GM12878 (cell line): ENCODE data around the gene RORC. TPM values are rescaled to one million over a fixed set of nuclear protein-coding genes. Genes with fewer than 3 reads are reported as not detected.
"Not testable (repeated sequence)": the region's sequence is repeated elsewhere in the genome, so short reads cannot be mapped to it uniquely, and the experiment has no call there.

Source experiments
- ATAC-seq: fragments of 200-7000 bp; cut with Tn5 transposase; 3 replicates; pipeline ENCODE4 v1.9.1; 2020; ENCODE audit warnings: mild to moderate bottlenecking, moderate library complexity
- BruUV-seq: library from RNA; stranded (reverse); fragments of 400-500 nt; replicated peaks from 2 replicates; lab custom pipeline; 2021; lab: Mats Ljungman, UMichigan
- CTCF ChIA-PET: fragments of 300-600 bp; sonication (Branson Sonifier 250); formaldehyde crosslinking; extraction: SDS; loops from one replicate; lab custom pipeline; 2021; ENCODE audit warnings: inconsistent platforms; lab: Yijun Ruan, JAX
- POLR2A ChIA-PET: fragments of 350-600 bp; formaldehyde crosslinking; extraction: SDS; loops from one replicate; lab custom pipeline; 2021; ENCODE audit warnings: inconsistent platforms; lab: Charles Lee
- RAD21 ChIA-PET: fragments of 300-600 bp; sonication (Branson Sonifier 250); formaldehyde crosslinking; loops from one replicate; lab custom pipeline; 2023; ENCODE audit warnings: antibody characterized with exemption; ENCODE audit not compliant: unreplicated experiment; lab: Charles Lee
- SMC1A ChIA-PET: fragments of 300-600 bp; sonication (Branson Sonifier 250); formaldehyde crosslinking; loops from one replicate; lab custom pipeline; 2023; ENCODE audit not compliant: unreplicated experiment, uncharacterized antibody; lab: Charles Lee
- DNase-seq: peaks from one replicate; pipeline ENCODE4 v3.0.0-alpha.2; 2011; ENCODE audit warnings: low read depth, low spot score
- FAIRE-seq: peaks from 3 replicates; lab custom pipeline; 2011; peaks lifted over from hg19 to GRCh38; lab: Jason Lieb, UNC
- H2AFZ ChIP-seq: 2 replicates; pipeline ENCODE4 v1.6.0; 2011; ENCODE audit warnings: low read depth, low read length, control low read depth; ENCODE audit not compliant: control insufficient read depth
- H3K27ac ChIP-seq: 2 replicates; pipeline ENCODE4 v1.5.1; 2011; ENCODE audit warnings: control low read depth; ENCODE audit not compliant: control insufficient read depth, insufficient read depth
- H3K27me3 ChIP-seq, 2 experiments: replicated peaks in 1 of 2; 2 replicates each; pipeline versions ENCODE4 v1.6.0 to v1.6.1; 2011; ENCODE audit warnings: low read length in 1 of 2; ENCODE audit not compliant: control insufficient read depth in 2 of 2, insufficient read depth in 2 of 2
- H3K36me3 ChIP-seq, 2 experiments: 2 replicates each; pipeline ENCODE4 v1.5.1; 2011; ENCODE audit warnings: low read length in 1 of 2; ENCODE audit not compliant: control insufficient read depth in 2 of 2, insufficient read depth in 2 of 2
- H3K4me1 ChIP-seq: 2 replicates; pipeline ENCODE4 v1.6.1; 2011; ENCODE audit warnings: mild to moderate bottlenecking, low read length, moderate library complexity, mixed read lengths; ENCODE audit not compliant: control insufficient read depth, insufficient read depth
- H3K4me2 ChIP-seq: 2 replicates; pipeline ENCODE4 v1.6.0; 2011; ENCODE audit warnings: control low read depth; ENCODE audit not compliant: control insufficient read depth, insufficient read depth
- H3K4me3 ChIP-seq: fragments of 200-600 bp; sonication (generic); 2 replicates; pipeline ENCODE4 v1.5.1; 2016
- H3K79me2 ChIP-seq: 2 replicates; pipeline ENCODE4 v1.6.0; 2011; ENCODE audit warnings: low read length; ENCODE audit not compliant: control insufficient read depth, insufficient read depth
- H3K9ac ChIP-seq: 2 replicates; pipeline ENCODE4 v1.8.0; 2011; ENCODE audit warnings: low read length, control low read depth, mixed read lengths; ENCODE audit not compliant: control insufficient read depth, insufficient read depth
- H3K9me3 ChIP-seq: replicated peaks from 3 replicates; pipeline ENCODE4 v1.5.1; 2011; ENCODE audit warnings: mild to moderate bottlenecking, low read length; ENCODE audit not compliant: control insufficient read depth, insufficient read depth
- H4K20me1 ChIP-seq: 2 replicates; pipeline ENCODE4 v1.6.0; 2011; ENCODE audit not compliant: control insufficient read depth, insufficient read depth
- CREB1 ChIP-seq: IDR thresholded peaks from 2 replicates; pipeline ENCODE4 v1.6.1; 2012; ENCODE audit warnings: low read depth, mild to moderate bottlenecking, inconsistent platforms
- IRF4 ChIP-seq: IDR thresholded peaks from 2 replicates; pipeline ENCODE4 v1.6.1; 2011; ENCODE audit warnings: low read depth, low read length
- ZBTB11 ChIP-seq: fragments of 450-650 bp; formaldehyde crosslinking; IDR thresholded peaks from 2 replicates; pipeline ENCODE4 v1.5.0; 2022; ENCODE audit warnings: mild to moderate bottlenecking, missing genetic modification characterization
- ZSCAN29 ChIP-seq: fragments of 450-650 bp; IDR thresholded peaks from 2 replicates; pipeline ENCODE4 v1.6.1; 2017; ENCODE audit warnings: mild to moderate bottlenecking, moderate library complexity
- WGBS: methylation state at CpG from one replicate; pipeline ENCODE4 v1.1.6; 2016; ENCODE audit warnings: low lambda C conversion rate; ENCODE audit not compliant: insufficient replicate concordance, insufficient coverage; ENCODE audit errors: missing lambda C conversion rate; 5-methylcytosine and 5-hydroxymethylcytosine counted together
- in situ Hi-C: fragments of 300-500 bp; cut with MboI; formaldehyde crosslinking; loops from 9 replicates; pipeline ENCODE4 v1.14.3; 2018; ENCODE audit warnings: mixed read lengths
- intact Hi-C: fragments of 100-400 bp; cut with micrococcal nuclease; formaldehyde crosslinking; loops from one replicate; pipeline ENCODE4 v1.14.2; 2022; ENCODE audit not compliant: unreplicated experiment
- polyA plus RNA-seq, 11 experiments: library from polyadenylated mRNA; depleted of rRNA in 4 of 11; unstranded in 6 of 11; stranded (reverse) in 5 of 11; fragments of >200 nt; fragmentation: Nextera tagmentation in 4 of 11; fragmentation: Illumina TruSeq in 1 of 11; extraction: Ambion mirVana in 4 of 11; extraction: Trizol in 1 of 11; gene quantifications; 1 replicate in 1 of 11; 2 replicates in 10 of 11; pipeline versions ENCODE4 v1.2.1 to v1.2.3, GENCODE V29; 2011 to 2016; ENCODE audit warnings: inconsistent platforms in 2 of 11, missing spikeins in 2 of 11, low read depth in 1 of 11
- total RNA-seq, 4 experiments: library from RNA; depleted of rRNA in 3 of 4; stranded (reverse); fragments of >200 nt in 3 of 4; fragmentation: Illumina TruSeq in 1 of 4; extraction: Trizol in 1 of 4; gene quantifications; 2 replicates each; pipeline versions ENCODE4 v1.2.1 to v1.2.3, GENCODE V29; 2013 to 2021

RORC gene
- total and polyA plus RNA-seq, 10 of the 15 experiments (the other 5 are each of a cell fraction or from before 2014, with no cell fraction given) = not detected

GRCh38 chr1:151774256-151774922 is 57.2 kb downstream of the RORC start (continued):
- TF ChIP-seq ZBTB11 (no peak), ZSCAN29 (no peak)

- SMC1A ChIA-PET = no interaction called here
These were observed 57.9 kb downstream of the RORC start for GRCh38 chr1:151773702-151774101.

GRCh38 chr1:151769270-151769669 is 62.3 kb downstream of the RORC start:
- BruUV-seq, H3K27ac ChIP-seq, H4K20me1 ChIP-seq, in situ Hi-C loops, DNase-seq, H3K79me2 ChIP-seq, H3K4me2 ChIP-seq, ATAC-seq, H3K4me3 ChIP-seq, intact Hi-C loops, CTCF ChIA-PET, RAD21 ChIA-PET, H3K9me3 ChIP-seq, H3K4me1 ChIP-seq, H2AFZ ChIP-seq, FAIRE-seq, POLR2A ChIA-PET, H3K27me3 ChIP-seq, H3K9ac ChIP-seq, SMC1A ChIA-PET, H3K36me3 ChIP-seq: not testable (repeated sequence)
- WGBS = 70% methylated on average over 22 of the region's 34 CpGs

More at GRCh38 chr1:151773702-151774101, 57.9 kb downstream of the RORC start:
- ATAC-seq (no peak), FAIRE-seq (no peak), DNase-seq (no peak)
- no TSS peak for BruUV-seq
- WGBS = 48% methylated on average over 5 of the region's 5 CpGs
- Histone ChIP-seq H2AFZ (no peak overlapping the region), H3K27ac (no peak overlapping the region), H3K9ac (no peak overlapping the region), H3K4me3 (no peak overlapping the region), H3K4me2 (no peak overlapping the region), H3K4me1 (no peaks in the 10 kb centered on the region), H3K9me3 (no peaks in the 10 kb centered on the region), H4K20me1 (no peaks in the 10 kb centered on the region), H3K79me2 (no peaks in the 10 kb centered on the region), H3K27me3 (no peaks in the 10 kb centered on the region), H3K36me3 (no peaks in the 10 kb centered on the region)
- in situ Hi-C loops = no loop called here
- RAD21 ChIA-PET = no interaction called here
- intact Hi-C loops = no loop called here
- CTCF ChIA-PET = interaction anchor here (1.4 kb wide), 1 partner anchor 10 kb away, joined by 3 read pairs; the partner anchor contains the start of gene MRPL9
- POLR2A ChIA-PET = no interaction called here
- TF ChIP-seq CREB1 (no peak), IRF4 (no peak)
